AG09309 (cell line): ENCODE data around the gene B3GALT5.

Source experiments
- DNase-seq: peaks from one replicate; pipeline ENCODE4 v3.0.0-alpha.2; 2010; ENCODE audit warnings: low read depth
- H3K4me3 ChIP-seq: 2 replicates; pipeline ENCODE4 v1.5.1; 2011; ENCODE audit warnings: mild to moderate bottlenecking, low read depth, low read length, moderate library complexity; ENCODE audit not compliant: control insufficient read depth
- TF ChIP-seq, protein P1 (sequence below): IDR thresholded peaks from 2 replicates; pipeline ENCODE4 v1.5.1; 2011; ENCODE audit warnings: mild to moderate bottlenecking, low read depth, low read length, inconsistent platforms; ENCODE audit not compliant: insufficient read depth, control insufficient read depth; ENCODE audit errors: missing control alignments

Gene B3GALT5

DNA sequence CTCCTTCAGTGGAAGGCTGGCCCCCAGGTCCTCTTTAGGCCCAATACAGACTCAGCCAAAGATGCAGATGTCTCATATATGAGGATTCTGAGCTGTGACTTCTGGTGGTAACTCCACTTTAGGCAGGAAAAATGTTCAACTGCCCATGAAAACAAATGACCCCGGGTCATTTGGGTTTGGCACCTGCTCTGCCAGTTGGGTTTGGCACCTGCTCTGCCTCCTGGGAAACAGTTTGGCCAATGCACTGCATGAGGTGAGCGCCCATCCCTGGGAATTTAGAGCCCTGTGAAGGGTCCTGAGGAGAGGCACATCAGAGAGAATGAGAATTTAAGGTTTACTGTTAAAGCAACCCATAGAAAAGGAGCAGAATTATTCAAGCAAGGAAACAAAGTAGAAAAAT, 45.3 kb downstream of the B3GALT5 start:
- no peak overlapping the region for H3K4me3 ChIP-seq
- no peak for DNase-seq
- TF ChIP-seq, protein P1, sequence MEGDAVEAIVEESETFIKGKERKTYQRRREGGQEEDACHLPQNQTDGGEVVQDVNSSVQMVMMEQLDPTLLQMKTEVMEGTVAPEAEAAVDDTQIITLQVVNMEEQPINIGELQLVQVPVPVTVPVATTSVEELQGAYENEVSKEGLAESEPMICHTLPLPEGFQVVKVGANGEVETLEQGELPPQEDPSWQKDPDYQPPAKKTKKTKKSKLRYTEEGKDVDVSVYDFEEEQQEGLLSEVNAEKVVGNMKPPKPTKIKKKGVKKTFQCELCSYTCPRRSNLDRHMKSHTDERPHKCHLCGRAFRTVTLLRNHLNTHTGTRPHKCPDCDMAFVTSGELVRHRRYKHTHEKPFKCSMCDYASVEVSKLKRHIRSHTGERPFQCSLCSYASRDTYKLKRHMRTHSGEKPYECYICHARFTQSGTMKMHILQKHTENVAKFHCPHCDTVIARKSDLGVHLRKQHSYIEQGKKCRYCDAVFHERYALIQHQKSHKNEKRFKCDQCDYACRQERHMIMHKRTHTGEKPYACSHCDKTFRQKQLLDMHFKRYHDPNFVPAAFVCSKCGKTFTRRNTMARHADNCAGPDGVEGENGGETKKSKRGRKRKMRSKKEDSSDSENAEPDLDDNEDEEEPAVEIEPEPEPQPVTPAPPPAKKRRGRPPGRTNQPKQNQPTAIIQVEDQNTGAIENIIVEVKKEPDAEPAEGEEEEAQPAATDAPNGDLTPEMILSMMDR, result no peak

DNA sequence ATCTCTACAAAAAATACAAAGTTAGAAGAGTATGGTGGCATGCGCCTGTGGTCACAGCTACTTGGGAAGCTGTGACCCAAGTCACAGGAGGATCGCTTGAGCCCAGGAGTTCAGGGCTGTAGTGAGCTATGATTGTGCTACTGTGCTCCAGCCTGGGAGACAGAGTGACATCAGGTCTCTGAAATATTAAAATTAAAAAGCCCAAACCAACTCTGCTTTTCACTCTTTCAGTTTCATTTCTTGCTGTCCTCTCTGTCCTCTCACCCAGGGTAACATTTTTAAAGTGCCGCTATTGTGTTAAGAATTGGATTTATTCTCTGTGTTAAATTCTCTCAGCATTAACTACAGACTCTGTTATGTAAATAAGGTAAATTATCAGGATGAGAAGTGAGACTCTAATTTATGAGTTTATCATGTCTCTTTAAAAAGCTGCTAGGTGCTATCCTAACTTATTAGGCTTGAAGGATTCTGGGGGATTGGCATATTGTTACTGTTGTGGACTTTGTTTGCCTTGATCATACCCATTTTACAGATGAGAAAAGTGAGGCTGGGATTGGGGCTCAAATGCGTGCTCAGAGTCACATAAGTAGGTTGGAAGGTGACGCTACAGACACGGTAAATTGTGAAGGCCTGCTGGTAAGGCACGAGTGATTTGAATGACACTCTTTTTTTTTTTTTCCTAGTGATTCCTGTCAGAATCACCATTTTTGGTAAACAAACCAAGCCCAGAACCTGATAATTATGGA, 46.5 kb downstream of the B3GALT5 start:
- TF ChIP-seq, protein P1, result no peak
- H3K4me3 ChIP-seq, result no peak overlapping the region

DNA sequence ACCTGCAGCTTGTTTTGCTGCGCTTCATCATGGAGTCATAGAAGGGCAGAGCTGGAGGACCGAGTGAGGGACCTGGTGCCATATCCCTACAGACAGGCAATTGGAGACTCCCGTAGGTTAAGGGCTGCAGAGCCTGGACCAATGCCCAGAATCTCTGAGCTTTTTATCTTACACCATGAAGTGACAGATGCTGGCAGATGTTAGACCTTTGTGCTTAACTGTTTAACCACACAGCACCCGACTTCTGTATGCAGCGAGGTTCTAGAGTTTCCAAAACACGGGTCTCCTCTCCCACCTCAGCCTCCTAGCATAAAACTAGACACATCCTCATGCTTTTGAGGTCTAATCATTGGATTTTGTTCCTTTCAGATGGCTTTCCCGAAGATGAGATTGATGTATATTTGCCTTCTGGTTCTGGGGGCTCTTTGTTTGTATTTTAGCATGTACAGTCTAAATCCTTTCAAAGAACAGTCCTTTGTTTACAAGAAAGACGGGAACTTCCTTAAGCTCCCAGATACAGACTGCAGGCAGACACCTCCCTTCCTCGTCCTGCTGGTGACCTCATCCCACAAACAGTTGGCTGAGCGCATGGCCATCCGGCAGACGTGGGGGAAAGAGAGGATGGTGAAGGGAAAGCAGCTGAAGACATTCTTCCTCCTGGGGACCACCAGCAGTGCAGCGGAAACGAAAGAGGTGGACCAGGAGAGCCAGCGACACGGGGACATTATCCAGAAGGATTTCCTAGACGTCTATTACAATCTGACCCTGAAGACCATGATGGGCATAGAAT, 47.6 kb downstream of the B3GALT5 start:
- DNase-seq, result peak; percentile 35
- no peak overlapping the region; the same call in none of the 2 replicates for H3K4me3 ChIP-seq
- TF ChIP-seq, protein P1, result no peak

More for the DNA sequence above, 46.5 kb downstream of the B3GALT5 start:
- no peak for DNase-seq

DNA sequence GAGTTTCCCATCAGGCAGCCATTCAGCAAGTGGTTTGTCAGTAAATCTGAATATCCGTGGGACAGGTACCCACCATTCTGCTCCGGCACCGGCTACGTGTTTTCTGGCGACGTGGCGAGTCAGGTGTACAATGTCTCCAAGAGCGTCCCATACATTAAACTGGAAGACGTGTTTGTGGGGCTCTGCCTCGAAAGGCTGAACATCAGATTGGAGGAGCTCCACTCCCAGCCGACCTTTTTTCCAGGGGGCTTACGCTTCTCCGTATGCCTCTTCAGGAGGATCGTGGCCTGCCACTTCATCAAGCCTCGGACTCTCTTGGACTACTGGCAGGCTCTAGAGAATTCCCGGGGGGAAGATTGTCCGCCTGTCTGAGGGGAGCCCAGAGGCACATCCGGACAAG, 48.4 kb downstream of the B3GALT5 start:
- no peak for DNase-seq
- TF ChIP-seq, protein P1, result no peak
- no peak overlapping the region for H3K4me3 ChIP-seq

DNA sequence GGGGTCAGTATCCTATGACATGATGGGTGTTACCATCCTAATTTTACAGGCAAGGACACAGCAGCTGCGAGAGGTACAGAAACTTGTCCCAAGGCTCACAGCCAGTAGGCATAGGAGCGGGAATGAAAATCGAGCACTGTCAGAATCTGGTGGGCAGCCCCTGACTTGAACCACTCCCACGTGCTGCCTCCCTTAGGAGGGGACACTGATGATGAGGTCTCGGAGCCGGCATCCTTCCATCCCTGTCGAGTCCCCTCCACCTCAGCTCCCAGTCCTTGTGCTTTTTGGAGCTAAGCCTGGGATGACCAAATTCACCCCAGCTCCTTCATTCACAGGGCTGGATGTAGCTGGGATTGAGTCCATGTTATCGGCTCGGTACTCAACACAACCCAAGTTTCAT, 49.0 kb downstream of the B3GALT5 start:
- DNase-seq, result no peak
- H3K4me3 ChIP-seq, result no peak overlapping the region

DNA sequence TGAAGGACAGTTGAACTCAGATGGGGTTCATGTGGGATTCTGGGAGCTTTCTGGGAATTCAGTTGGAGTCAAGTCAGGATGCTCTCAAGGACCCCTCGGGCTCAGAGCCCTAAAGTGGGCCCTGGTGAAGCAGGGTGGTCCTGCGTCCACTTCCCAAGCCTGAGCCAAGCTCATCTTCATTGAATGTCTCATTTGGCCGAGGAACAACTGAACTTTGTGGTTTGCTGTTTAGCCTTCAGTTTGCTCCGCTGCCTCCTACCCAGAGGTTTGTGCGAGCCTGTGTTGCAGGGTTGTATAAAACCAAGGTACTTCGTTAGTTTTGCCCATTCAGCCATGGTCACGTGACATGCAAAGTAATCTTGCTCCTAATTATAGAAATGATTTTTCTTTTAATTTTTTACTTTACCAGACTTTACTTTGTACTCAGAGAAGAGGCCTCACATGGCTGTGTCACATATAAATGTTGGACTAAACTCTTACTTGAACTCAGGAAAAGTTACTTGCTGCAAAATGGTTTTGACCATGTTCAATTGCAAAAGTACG, 49.7 kb downstream of the B3GALT5 start:
- TF ChIP-seq, protein P1, result no peak
- DNase-seq, result no peak
- H3K4me3 ChIP-seq, result no peak overlapping the region

More for the DNA sequence above, 49.0 kb downstream of the B3GALT5 start:
- TF ChIP-seq, protein P1, result no peak
